Stomach (tissue), 9 donors: ENCODE measurements around the gene ABCB8. TPM values are rescaled to one million over a fixed set of nuclear protein-coding genes. Genes with fewer than 3 reads are reported as not detected.

Experiments used
- DNase-seq, 2 donors: peaks; one replicate each; pipeline versions ENCODE4 v3.0.0 to v3.0.0-alpha.2; 2013 to 2019
- H3K27ac ChIP-seq, 5 donors: fragments of 200-600 bp in 4 of 5; sonication (generic) in 4 of 5; one replicate each; pipeline ENCODE4 v1.5.1; 2013 to 2019; ENCODE audit warnings: mild to moderate bottlenecking in 1 of 5, moderate library complexity in 1 of 5
- H3K27me3 ChIP-seq, 3 donors: fragments of 200-600 bp; sonication (generic); one replicate each; pipeline ENCODE4 v1.5.1; 2017 to 2019; ENCODE audit warnings: mixed run types in 1 of 3
- H3K36me3 ChIP-seq, 4 donors: fragments of 200-600 bp; sonication (generic); 1 replicate in 3 of 4; 2 replicates in 1 of 4; pipeline ENCODE4 v1.5.1; 2016 to 2019
- H3K4me1 ChIP-seq, 4 donors: fragments of 200-600 bp; sonication (generic); one replicate each; pipeline ENCODE4 v1.5.1; 2016 to 2019
- H3K4me3 ChIP-seq, 4 donors: fragments of 200-600 bp; sonication (generic) in 3 of 4; one replicate each; pipeline ENCODE4 v1.5.1; 2016 to 2019; ENCODE audit warnings: mild to moderate bottlenecking in 1 of 4
- H3K9me3 ChIP-seq, 4 donors: fragments of 200-600 bp; sonication (generic); one replicate each; pipeline ENCODE4 v1.5.1; 2016 to 2019
- EP300 ChIP-seq: sonication (generic); formaldehyde crosslinking; IDR thresholded peaks from one replicate; pipeline ENCODE4 v1.6.1; 2017; ENCODE audit warnings: antibody characterized with exemption
- POLR2A ChIP-seq, 4 donors: fragments of 450-650 bp; IDR thresholded peaks; one replicate each; pipeline ENCODE4 v1.6.1; 2016; ENCODE audit warnings: antibody characterized with exemption in 4 of 4, control low read depth in 2 of 4, mild to moderate bottlenecking in 1 of 4, moderate library complexity in 1 of 4
- POLR2AphosphoS5 ChIP-seq, 3 donors: sonication (generic); formaldehyde crosslinking; IDR thresholded peaks; one replicate each; pipeline ENCODE4 v1.6.1; 2016; ENCODE audit warnings: antibody characterized with exemption in 3 of 3
- WGBS, 5 donors: extraction: QIAGEN DNeasy Blood & Tissue Kit in 3 of 5; methylation state at CpG; one replicate each; pipeline versions ENCODE4 v1.1.5 to v1.1.7; 2013 to 2018; 5-methylcytosine and 5-hydroxymethylcytosine counted together
- intact Hi-C: fragments of 100-400 bp; cut with DNase I; formaldehyde crosslinking; loops from one replicate; pipeline ENCODE4 v1.15.1; 2023; ENCODE audit warnings: low total_unique reads
- polyA plus RNA-seq, 3 donors: library from polyadenylated mRNA; stranded (reverse); fragments of 200-250 nt; gene quantifications; one replicate each; pipeline ENCODE4 v1.2.3, GENCODE V29; 2013
- total RNA-seq, 5 donors: library from RNA; depleted of rRNA; stranded (reverse); fragments of >200 nt; gene quantifications; one replicate each; pipeline versions ENCODE4 v1.1.0 to v1.2.3, GENCODE V29; 2014 to 2016
- TF ChIP-seq, protein P1 (sequence below), 7 experiments: fragments of 450-650 bp in 4 of 7; fragments of 200-600 bp in 3 of 7; sonication (generic) in 3 of 7; IDR thresholded peaks; one replicate each; pipeline ENCODE4 v1.5.1; 2016 to 2019; ENCODE audit warnings: antibody characterized with exemption in 7 of 7, control low read depth in 2 of 7, mild to moderate bottlenecking in 1 of 7
- donor health status: healthy with polysubstance abuse.
- donor health status: Bipolar disorder and iron deficiency.
- donor health status: healthy.

The ABCB8 gene
- total and polyA plus RNA-seq, 8 donors: 9.5 to 57.2 (median 19.4) TPM

DNA sequence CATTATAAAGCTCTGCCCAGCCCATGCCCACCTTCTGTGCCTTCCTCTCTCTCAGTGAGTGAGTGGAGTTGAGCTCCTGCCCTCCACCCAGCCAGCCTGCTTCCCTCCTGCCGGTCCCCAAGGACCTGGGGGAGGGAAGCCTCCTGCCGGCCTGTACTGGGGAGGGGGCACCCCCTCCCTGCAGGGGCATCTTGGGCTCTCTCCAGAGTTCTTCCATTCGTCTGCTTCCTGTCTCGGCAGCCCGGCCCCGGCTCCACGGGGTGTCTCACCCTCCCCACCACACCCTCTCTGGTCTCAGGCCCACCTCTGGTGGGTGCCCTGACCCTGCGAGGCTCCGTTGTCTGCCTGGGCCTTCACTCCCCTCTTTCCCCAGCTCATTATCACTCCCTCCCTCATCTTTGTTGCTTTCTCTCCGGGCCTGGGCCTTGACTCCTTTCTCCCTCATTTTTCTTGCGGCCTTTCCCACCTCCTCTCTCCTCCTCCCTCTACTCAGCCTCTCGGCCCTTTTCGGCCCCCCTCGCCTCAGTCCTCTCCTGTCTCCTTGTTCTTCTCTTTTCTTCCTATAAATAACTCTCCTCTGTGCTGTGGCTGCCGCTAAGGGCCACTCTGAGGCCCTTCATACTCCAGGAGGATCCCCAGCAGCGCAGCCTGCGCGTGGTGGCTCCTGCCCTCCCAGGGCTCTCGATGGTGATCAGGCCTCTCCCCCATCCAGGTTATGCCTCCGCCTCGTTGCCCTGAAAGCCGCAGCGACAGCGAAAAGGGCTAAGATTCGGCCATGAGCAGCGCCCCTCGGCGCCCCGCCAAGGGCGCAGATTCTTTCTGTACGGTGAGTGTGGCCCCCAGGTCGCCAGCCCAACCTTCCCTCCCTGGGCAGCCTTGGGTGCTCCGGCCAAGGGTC is 33.2 kb downstream of the ABCB8 start:
- Histone ChIP-seq H3K9me3 (no peaks in the 10 kb centered on the region), H3K27ac (peak overlapping the region; percentile 91 to 97 (median 96)), H3K27me3 (no peaks in the 10 kb centered on the region), H3K4me3 (peak overlapping the region; percentile 69 to 94 (median 82)), H3K4me1 (peaks cover 55 to 76% (median 64%) of the 10 kb centered on the region in 4 donors), H3K36me3 (peaks cover 25 to 32% (median 28%) of the 10 kb centered on the region in 4 donors)
- 55 to 66% (median 57%) methylated on average over 31 to 33 of the region's 33 CpGs for WGBS, 5 donors
- no peak for DNase-seq
- intact Hi-C loops: loop anchor here (10.0 kb wide), 1 partner anchor 53 kb away; no protein-coding TSS in a partner anchor
- TF ChIP-seq, protein P1, sequence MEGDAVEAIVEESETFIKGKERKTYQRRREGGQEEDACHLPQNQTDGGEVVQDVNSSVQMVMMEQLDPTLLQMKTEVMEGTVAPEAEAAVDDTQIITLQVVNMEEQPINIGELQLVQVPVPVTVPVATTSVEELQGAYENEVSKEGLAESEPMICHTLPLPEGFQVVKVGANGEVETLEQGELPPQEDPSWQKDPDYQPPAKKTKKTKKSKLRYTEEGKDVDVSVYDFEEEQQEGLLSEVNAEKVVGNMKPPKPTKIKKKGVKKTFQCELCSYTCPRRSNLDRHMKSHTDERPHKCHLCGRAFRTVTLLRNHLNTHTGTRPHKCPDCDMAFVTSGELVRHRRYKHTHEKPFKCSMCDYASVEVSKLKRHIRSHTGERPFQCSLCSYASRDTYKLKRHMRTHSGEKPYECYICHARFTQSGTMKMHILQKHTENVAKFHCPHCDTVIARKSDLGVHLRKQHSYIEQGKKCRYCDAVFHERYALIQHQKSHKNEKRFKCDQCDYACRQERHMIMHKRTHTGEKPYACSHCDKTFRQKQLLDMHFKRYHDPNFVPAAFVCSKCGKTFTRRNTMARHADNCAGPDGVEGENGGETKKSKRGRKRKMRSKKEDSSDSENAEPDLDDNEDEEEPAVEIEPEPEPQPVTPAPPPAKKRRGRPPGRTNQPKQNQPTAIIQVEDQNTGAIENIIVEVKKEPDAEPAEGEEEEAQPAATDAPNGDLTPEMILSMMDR (IDR thresholded peaks at IDR 0.05): no peak
- TF ChIP-seq EP300 (no peak), POLR2A (IDR thresholded peaks at IDR 0.05) (no peak), POLR2AphosphoS5 (IDR thresholded peaks at IDR 0.05) (no peak)

DNA sequence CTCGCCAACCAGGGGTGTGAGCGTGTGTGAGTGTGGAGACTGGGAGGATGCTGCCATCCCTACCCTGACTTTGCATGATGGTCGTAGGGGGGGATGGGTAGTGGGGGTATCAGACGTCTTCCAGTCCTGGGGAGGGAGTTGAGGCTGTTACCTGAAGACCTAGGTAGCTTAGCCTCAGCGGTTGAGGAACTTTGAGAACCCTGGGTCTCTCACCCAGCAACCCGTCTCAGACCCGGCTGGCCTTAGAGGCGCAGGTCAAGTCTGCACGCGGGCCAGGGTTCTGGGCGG is 33.8 kb downstream of the ABCB8 start:
- Histone ChIP-seq H3K27me3 (no peaks in the 10 kb centered on the region), H3K9me3 (no peaks in the 10 kb centered on the region), H3K4me3 (peak overlapping the region in 3 of 4 donors; percentile 37 to 94 (median 69)), H3K36me3 (peaks cover 31 to 38% (median 34%) of the 10 kb centered on the region in 4 donors), H3K4me1 (peaks cover 50 to 70% (median 58%) of the 10 kb centered on the region in 4 donors), H3K27ac (peak overlapping the region; percentile 91 to 97 (median 96))
- 34 to 58% (median 36%) methylated on average over 5 to 11 of the region's 11 CpGs for WGBS, 5 donors
- no peak for DNase-seq
- no peak for TF ChIP-seq POLR2AphosphoS5 (IDR thresholded peaks at IDR 0.05)
- TF ChIP-seq POLR2A (IDR thresholded peaks at IDR 0.05): no peak
- TF ChIP-seq, protein P1 (IDR thresholded peaks at IDR 0.05): no peak
- no peak for TF ChIP-seq EP300
- intact Hi-C loops: loop anchor here (10.0 kb wide), 1 partner anchor 53 kb away; no protein-coding TSS in a partner anchor

DNA sequence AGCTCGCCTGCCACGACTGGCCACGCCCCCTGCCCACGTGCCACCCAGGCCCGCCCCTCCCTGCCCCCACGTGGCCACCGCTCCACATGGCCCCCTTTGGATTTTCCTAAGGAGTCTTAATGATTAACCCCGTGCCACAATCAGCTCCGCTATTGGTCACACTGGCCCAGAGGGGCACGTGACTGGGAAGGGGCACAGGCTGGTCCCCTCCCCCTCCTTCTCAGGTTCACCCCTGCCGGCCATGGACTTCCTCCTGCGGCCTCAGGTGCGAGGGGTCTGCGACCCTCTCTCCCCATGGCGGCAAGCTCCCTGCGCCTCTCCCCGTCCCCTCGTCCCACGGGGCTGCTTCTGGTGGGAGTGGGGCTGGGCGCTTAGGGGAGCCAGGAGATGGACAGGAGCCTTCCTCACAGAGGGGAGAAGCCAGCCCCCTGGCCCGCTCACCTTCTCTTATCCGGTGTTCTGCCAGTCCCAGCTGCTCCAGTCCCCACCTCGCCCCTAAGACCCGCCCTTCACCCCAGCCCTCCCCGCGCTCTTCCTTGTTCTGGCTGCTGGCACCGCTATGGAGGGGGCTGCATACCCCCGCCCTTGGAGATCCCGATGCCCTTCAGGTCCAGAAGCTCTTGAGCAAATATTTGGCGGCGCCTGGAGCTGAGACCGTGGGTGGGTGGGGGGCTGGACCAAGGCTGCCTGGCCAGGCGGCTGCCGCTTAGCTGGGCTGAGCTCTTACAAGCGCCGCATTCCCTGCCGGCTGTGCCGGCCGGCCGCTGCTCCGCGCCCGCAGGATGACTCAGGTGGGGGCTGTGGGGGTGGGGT is 34.4 kb downstream of the ABCB8 start:
- Histone ChIP-seq H3K36me3 (peaks cover 36 to 43% (median 39%) of the 10 kb centered on the region in 4 donors), H3K4me1 (peaks cover 46 to 66% (median 53%) of the 10 kb centered on the region in 4 donors), H3K27ac (peak overlapping the region; percentile 86 to 97 (median 96)), H3K9me3 (no peaks in the 10 kb centered on the region), H3K4me3 (peak overlapping the region; percentile 37 to 94 (median 59)), H3K27me3 (no peaks in the 10 kb centered on the region)
- intact Hi-C loops: loop anchor here (10.0 kb wide), 1 partner anchor 52 kb away; no protein-coding TSS in a partner anchor
- no peak for TF ChIP-seq POLR2A (IDR thresholded peaks at IDR 0.05)
- peak in 1 of 3 donors; percentile 48 for TF ChIP-seq POLR2AphosphoS5 (IDR thresholded peaks at IDR 0.05)
- peak; percentile 91 to 95 for DNase-seq
- WGBS, 5 donors: 22 to 52% (median 36%) methylated on average over 25 to 43 of the region's 43 CpGs

DNA sequence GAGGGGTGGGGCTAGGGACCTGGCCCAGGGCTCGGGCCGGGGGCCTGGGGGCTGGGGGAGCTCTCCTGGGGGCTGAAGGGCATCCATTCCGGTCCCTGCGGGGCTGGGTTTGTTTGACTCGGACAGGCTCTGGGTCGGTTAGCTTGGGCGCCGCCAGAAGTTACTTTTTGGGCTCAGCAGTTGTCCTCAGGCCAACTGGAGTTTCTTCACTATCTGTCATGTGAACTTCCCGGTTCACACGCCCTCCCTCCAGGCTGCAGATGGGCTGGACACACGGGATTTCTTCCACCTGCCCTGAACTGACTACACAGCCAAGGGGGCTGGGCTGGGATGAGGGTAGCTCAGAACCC is 34.9 kb downstream of the ABCB8 start:
- Histone ChIP-seq H3K36me3 (peaks cover 41 to 49% (median 45%) of the 10 kb centered on the region in 4 donors), H3K9me3 (no peaks in the 10 kb centered on the region), H3K4me3 (peak overlapping the region; percentile 37 to 94 (median 59)), H3K27ac (peak overlapping the region; percentile 47 to 97 (median 91)), H3K27me3 (no peaks in the 10 kb centered on the region), H3K4me1 (peaks cover 46 to 65% (median 52%) of the 10 kb centered on the region in 4 donors)
- intact Hi-C loops: loop anchor here (10.0 kb wide), 1 partner anchor 52 kb away; no protein-coding TSS in a partner anchor
- WGBS, 5 donors: 10 to 25% (median 22%) methylated on average over 5 to 11 of the region's 11 CpGs
- peak in 1 of 2 donors; percentile 50 for DNase-seq
- TF ChIP-seq POLR2A (IDR thresholded peaks at IDR 0.05): no peak
- TF ChIP-seq, protein P1 (IDR thresholded peaks at IDR 0.05): no peak
- TF ChIP-seq POLR2AphosphoS5 (IDR thresholded peaks at IDR 0.05): no peak
- TF ChIP-seq EP300: no peak
